Ascending aorta (tissue), 2 donors: Measurements from ENCODE around the gene TAF11L8. TPM values are rescaled to one million over a fixed set of nuclear protein-coding genes. Genes with fewer than 3 reads are reported as not detected.
"Not testable (repeated sequence)": the region's sequence is repeated elsewhere in the genome, so short reads cannot be mapped to it uniquely, and the experiment has no call there.

Source experiments
- DNase-seq, 2 donors: peaks; one replicate each; pipeline ENCODE4 v3.0.0-alpha.2; 2019; ENCODE audit warnings: low spot score in 2 of 2
- H3K27ac ChIP-seq, 2 donors: fragments of 200-600 bp; sonication (generic); one replicate each; pipeline ENCODE4 v1.5.1; 2016 to 2017; ENCODE audit warnings: mild to moderate bottlenecking in 1 of 2
- H3K27me3 ChIP-seq: fragments of 200-600 bp; sonication (generic); one replicate; pipeline ENCODE4 v1.5.1; 2017
- H3K36me3 ChIP-seq, 2 donors: fragments of 200-600 bp; sonication (generic); one replicate each; pipeline ENCODE4 v1.5.1; 2016
- H3K4me1 ChIP-seq, 2 donors: fragments of 200-600 bp; sonication (generic); one replicate each; pipeline ENCODE4 v1.5.1; 2016 to 2017; ENCODE audit warnings: mild to moderate bottlenecking in 1 of 2
- H3K4me3 ChIP-seq, 2 donors: fragments of 200-600 bp; sonication (generic); one replicate each; pipeline ENCODE4 v1.5.1; 2016 to 2017; ENCODE audit warnings: mild to moderate bottlenecking in 1 of 2
- H3K9me3 ChIP-seq, 2 donors: fragments of 200-600 bp; sonication (generic); one replicate each; pipeline ENCODE4 v1.5.1; 2016
- intact Hi-C: fragments of 100-400 bp; cut with DNase I; formaldehyde crosslinking; loops from one replicate; pipeline ENCODE4 v1.15.1; 2023
- total RNA-seq: library from RNA; depleted of rRNA; stranded (reverse); fragments of >200 nt; gene quantifications from one replicate; pipeline ENCODE4 v1.1.0, GENCODE V29; 2016
- TF ChIP-seq, protein P1 (sequence below), 3 experiments: fragments of 200-600 bp in 2 of 3; fragments of 450-650 bp in 1 of 3; sonication (generic) in 2 of 3; IDR thresholded peaks; one replicate each; pipeline ENCODE4 v1.5.1; 2016 to 2019; ENCODE audit warnings: antibody characterized with exemption in 3 of 3, mild to moderate bottlenecking in 1 of 3, moderate library complexity in 1 of 3

The TAF11L8 gene
- total RNA-seq, 1 donor from 2014 or later = not detected

- H3K27ac ChIP-seq = no peak overlapping the region
- no peak for DNase-seq
- H3K4me1 ChIP-seq = no peaks in the 10 kb centered on the region
- H3K4me3 ChIP-seq = no peak overlapping the region
- H3K27me3 ChIP-seq = no peaks in the 10 kb centered on the region
- H3K9me3 ChIP-seq = no peaks in the 10 kb centered on the region
- no peaks in the 10 kb centered on the region for H3K36me3 ChIP-seq
- TF ChIP-seq, protein P1, sequence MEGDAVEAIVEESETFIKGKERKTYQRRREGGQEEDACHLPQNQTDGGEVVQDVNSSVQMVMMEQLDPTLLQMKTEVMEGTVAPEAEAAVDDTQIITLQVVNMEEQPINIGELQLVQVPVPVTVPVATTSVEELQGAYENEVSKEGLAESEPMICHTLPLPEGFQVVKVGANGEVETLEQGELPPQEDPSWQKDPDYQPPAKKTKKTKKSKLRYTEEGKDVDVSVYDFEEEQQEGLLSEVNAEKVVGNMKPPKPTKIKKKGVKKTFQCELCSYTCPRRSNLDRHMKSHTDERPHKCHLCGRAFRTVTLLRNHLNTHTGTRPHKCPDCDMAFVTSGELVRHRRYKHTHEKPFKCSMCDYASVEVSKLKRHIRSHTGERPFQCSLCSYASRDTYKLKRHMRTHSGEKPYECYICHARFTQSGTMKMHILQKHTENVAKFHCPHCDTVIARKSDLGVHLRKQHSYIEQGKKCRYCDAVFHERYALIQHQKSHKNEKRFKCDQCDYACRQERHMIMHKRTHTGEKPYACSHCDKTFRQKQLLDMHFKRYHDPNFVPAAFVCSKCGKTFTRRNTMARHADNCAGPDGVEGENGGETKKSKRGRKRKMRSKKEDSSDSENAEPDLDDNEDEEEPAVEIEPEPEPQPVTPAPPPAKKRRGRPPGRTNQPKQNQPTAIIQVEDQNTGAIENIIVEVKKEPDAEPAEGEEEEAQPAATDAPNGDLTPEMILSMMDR (IDR thresholded peaks at IDR 0.05) = no peak
- intact Hi-C loops = no loop called here
These were observed 24.3 kb upstream of the TAF11L8 start for GRCh38 chr5:17614872-17615605.

GRCh38 chr5:17610092-17610491 is 19.3 kb upstream of the TAF11L8 start, which contains the start of gene TAF11L12:
TSS of gene TAF11L12 (plus strand) at chr5:17610392.
- H3K27me3 ChIP-seq, H3K27ac ChIP-seq, H3K36me3 ChIP-seq, intact Hi-C loops, H3K9me3 ChIP-seq, DNase-seq, H3K4me3 ChIP-seq, H3K4me1 ChIP-seq: not testable (repeated sequence)

DNA sequence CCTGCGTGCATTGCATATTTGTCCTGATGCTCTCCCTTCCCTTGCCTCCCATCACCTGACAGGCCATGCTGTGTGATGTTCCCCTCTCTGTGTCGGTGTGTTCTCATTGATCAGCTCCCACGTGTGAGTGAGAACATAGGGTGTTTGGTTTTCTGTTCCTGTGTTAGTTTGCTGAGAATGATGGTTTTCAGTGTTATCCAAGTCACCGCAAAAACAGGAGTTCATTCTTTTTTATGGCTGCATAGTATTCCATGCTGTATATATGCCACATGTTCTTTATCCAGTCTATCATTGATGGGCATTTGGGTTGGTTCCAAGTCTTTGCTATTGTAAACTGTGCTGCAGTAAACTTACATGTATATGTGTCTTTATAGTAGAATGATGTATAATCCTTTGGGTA is 16.7 kb upstream of the TAF11L8 start:
- H3K9me3 ChIP-seq, intact Hi-C loops, DNase-seq: not testable (repeated sequence)

DNA sequence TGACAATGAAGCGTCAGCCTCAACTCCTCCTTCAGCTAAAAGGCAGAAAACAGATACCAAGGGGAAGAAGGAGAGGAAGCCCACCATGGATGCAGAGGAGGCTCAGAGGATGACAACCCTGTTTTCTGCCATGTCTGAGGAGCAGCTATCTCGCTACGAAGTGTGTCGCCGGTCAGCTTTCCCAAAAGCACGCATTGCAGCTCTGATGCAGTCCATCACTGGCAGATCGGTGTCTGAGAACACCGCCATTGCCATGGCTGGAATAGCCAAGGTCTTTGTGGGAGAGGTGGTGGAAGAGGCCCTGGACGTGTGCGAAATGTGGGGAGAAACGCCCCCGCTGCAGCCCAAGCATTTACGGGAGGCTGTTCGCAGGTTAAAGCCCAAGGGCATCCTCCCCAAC is 14.2 kb upstream of the TAF11L8 start:
- no peaks in the 10 kb centered on the region for H3K9me3 ChIP-seq
- DNase-seq = no peak
- H3K4me1 ChIP-seq = no peaks in the 10 kb centered on the region
- H3K27ac ChIP-seq = no peak overlapping the region
- TF ChIP-seq, protein P1 (IDR thresholded peaks at IDR 0.05) = no peak
- no peaks in the 10 kb centered on the region for H3K36me3 ChIP-seq
- intact Hi-C loops = no loop called here
- H3K27me3 ChIP-seq = no peaks in the 10 kb centered on the region
- H3K4me3 ChIP-seq = no peak overlapping the region

More for the DNA sequence above, 16.7 kb upstream of the TAF11L8 start:
- not testable (repeated sequence) for H3K4me1 ChIP-seq, H3K36me3 ChIP-seq, H3K27ac ChIP-seq, H3K27me3 ChIP-seq, H3K4me3 ChIP-seq

- H3K4me1 ChIP-seq, H3K9me3 ChIP-seq, H3K36me3 ChIP-seq, H3K4me3 ChIP-seq, H3K27ac ChIP-seq, DNase-seq, H3K27me3 ChIP-seq, intact Hi-C loops: not testable (repeated sequence)
These were observed 13.1 kb upstream of the TAF11L8 start, which contains the start of gene TAF11L11 for GRCh38 chr5:17603880-17604279. TSS of gene TAF11L11 (plus strand) at chr5:17604183.

GRCh38 chr5:17597728-17598127 is 7.0 kb upstream of the TAF11L8 start, which contains the start of gene TAF11L10:
TSS of gene TAF11L10 (minus strand) at chr5:17597828.
- H3K4me1 ChIP-seq, H3K36me3 ChIP-seq, H3K9me3 ChIP-seq, H3K27me3 ChIP-seq, DNase-seq, intact Hi-C loops, H3K4me3 ChIP-seq, H3K27ac ChIP-seq: not testable (repeated sequence)

- intact Hi-C loops, H3K4me1 ChIP-seq, H3K9me3 ChIP-seq, H3K4me3 ChIP-seq, H3K36me3 ChIP-seq, H3K27me3 ChIP-seq, H3K27ac ChIP-seq: not testable (repeated sequence)
- peak in 1 of 2 donors; percentile 62 for DNase-seq
These were observed 3.5 kb upstream of the TAF11L8 start, which contains the start of gene TAF11L9 for GRCh38 chr5:17594255-17594654. TSS of gene TAF11L9 (minus strand) at chr5:17594394.

DNA sequence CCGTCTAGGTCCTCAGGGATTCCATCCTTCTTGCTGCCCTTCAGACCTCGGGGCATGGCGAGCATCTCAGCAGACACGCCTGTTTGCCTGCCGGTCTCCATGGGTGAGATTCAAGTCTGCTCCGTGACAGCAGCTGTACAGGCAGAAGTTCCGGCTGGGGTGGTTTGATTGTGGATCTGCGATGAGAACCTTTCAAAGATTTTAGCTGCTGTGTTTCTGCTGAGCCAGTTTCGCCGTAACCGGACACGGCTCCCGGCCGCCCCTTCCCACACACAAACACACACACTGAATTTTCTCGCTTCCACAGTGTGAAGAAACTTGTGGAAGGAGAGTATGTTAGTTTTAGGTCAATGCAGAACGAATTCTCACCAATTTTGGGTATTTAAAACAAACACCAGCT is 5.1 kb downstream of the TAF11L8 start, which contains the start of gene TAF11L7:
Gene TAF11L7, minus strand, starts transcription at position 101 of the 400 bp plus-strand sequence.
- intact Hi-C loops = not testable (repeated sequence)

More for the DNA sequence above, 5.1 kb downstream of the TAF11L8 start, which contains the start of gene TAF11L7:
- H3K27ac ChIP-seq, H3K4me3 ChIP-seq, H3K4me1 ChIP-seq, DNase-seq, H3K27me3 ChIP-seq, H3K36me3 ChIP-seq, H3K9me3 ChIP-seq: not testable (repeated sequence)

Other genes starting within 250 kb of the TAF11L8 start
- not detected for gene TAF11L2, start 92.7 kb downstream of the TAF11L8 start, total RNA-seq
- not detected for gene TAF11L3, start 72.6 kb downstream of the TAF11L8 start, total RNA-seq
- gene TAF11L4, start 69.2 kb downstream of the TAF11L8 start, total RNA-seq = not detected
- not detected for gene TAF11L5, start 65.7 kb downstream of the TAF11L8 start, total RNA-seq
- gene TAF11L6, start 62.3 kb downstream of the TAF11L8 start, total RNA-seq = not detected
- gene TAF11L7, start 5.2 kb downstream of the TAF11L8 start, total RNA-seq = not detected
- gene TAF11L9, start 3.4 kb upstream of the TAF11L8 start, total RNA-seq = not detected
- not detected for gene TAF11L10, start 6.9 kb upstream of the TAF11L8 start, total RNA-seq
- gene TAF11L11, start 13.2 kb upstream of the TAF11L8 start, total RNA-seq = not detected
- gene TAF11L12, start 19.4 kb upstream of the TAF11L8 start, total RNA-seq = not detected
- gene TAF11L13, start 41.1 kb upstream of the TAF11L8 start, total RNA-seq = not detected
- gene TAF11L14, start 43.5 kb upstream of the TAF11L8 start, total RNA-seq = not detected